H1 (cell line): ENCODE results near the gene CHTF18. TPM values are rescaled to one million over a fixed set of nuclear protein-coding genes. Genes with fewer than 3 reads are reported as not detected.

Experiments
- CTCF ChIA-PET: fragments of 300-600 bp; sonication (Branson Sonifier 250); formaldehyde crosslinking; loops from one replicate; lab custom pipeline; 2021; ENCODE audit not compliant: partially characterized antibody; lab: Charles Lee
- POLR2A ChIA-PET: fragments of 300-600 bp; sonication (Branson Sonifier 250); formaldehyde crosslinking; loops from one replicate; lab custom pipeline; 2021; ENCODE audit warnings: inconsistent platforms; ENCODE audit not compliant: partially characterized antibody; lab: Charles Lee
- DNase-seq, 2 experiments: peaks; one replicate each; pipeline versions ENCODE4 v3.0.0 to v3.0.0-alpha.2; 2010 to 2022; ENCODE audit warnings: low spot score in 2 of 2, low read depth in 1 of 2, mixed read lengths in 1 of 2
- FAIRE-seq: peaks from 2 replicates; lab custom pipeline; 2011; peaks lifted over from hg19 to GRCh38; lab: Jason Lieb, UNC
- H2AFZ ChIP-seq: 2 replicates; pipeline ENCODE4 v1.8.1; 2012; ENCODE audit warnings: low read length, inconsistent platforms
- H2AK5ac ChIP-seq: 2 replicates; pipeline ENCODE4 v1.6.1; 2013; ENCODE audit warnings: low read depth, low read length
- H2BK120ac ChIP-seq: replicated peaks from 2 replicates; pipeline ENCODE3; 2013; ENCODE audit warnings: low read depth, low read length, inconsistent platforms
- H2BK12ac ChIP-seq: 2 replicates; pipeline ENCODE4 v1.6.1; 2013; ENCODE audit warnings: low read depth, low read length
- H2BK15ac ChIP-seq: 2 replicates; pipeline ENCODE4 v1.6.1; 2013; ENCODE audit warnings: low read length
- H2BK20ac ChIP-seq: 2 replicates; pipeline ENCODE4 v1.6.1; 2013; ENCODE audit warnings: low read length
- H2BK5ac ChIP-seq: 2 replicates; pipeline ENCODE4 v1.6.1; 2013; ENCODE audit warnings: low read depth, low read length
- H3K14ac ChIP-seq: 2 replicates; pipeline ENCODE4 v1.6.1; 2013; ENCODE audit warnings: inconsistent platforms; ENCODE audit not compliant: insufficient read length
- H3K18ac ChIP-seq: 2 replicates; pipeline ENCODE4 v1.6.1; 2013; ENCODE audit warnings: low read length; ENCODE audit errors: extremely low read depth
- H3K23ac ChIP-seq: 2 replicates; pipeline ENCODE4 v1.6.1; 2013; ENCODE audit warnings: inconsistent platforms; ENCODE audit not compliant: insufficient read length
- H3K23me2 ChIP-seq: 2 replicates; pipeline ENCODE4 v1.6.1; 2013; ENCODE audit warnings: low read depth, low read length
- H3K27ac ChIP-seq: 2 replicates; pipeline ENCODE4 v1.6.1; 2011; ENCODE audit warnings: low read depth, low read length, inconsistent platforms
- H3K27me3 ChIP-seq, 4 experiments: replicated peaks in 1 of 4; 1 replicate in 1 of 4; 2 replicates in 3 of 4; pipeline versions ENCODE4 v1.6.1 to v1.8.1; 2011 to 2013; ENCODE audit warnings: low read length in 3 of 4, mild to moderate bottlenecking in 3 of 4, inconsistent platforms in 2 of 4, mixed read lengths in 2 of 4, moderate library complexity in 1 of 4; ENCODE audit not compliant: control insufficient read depth in 3 of 4, insufficient read depth in 3 of 4; ENCODE audit errors: extremely low read depth in 1 of 4
- H3K36me3 ChIP-seq, 4 experiments: 2 replicates each; pipeline versions ENCODE4 v1.6.1 to v1.8.1; 2011 to 2013; ENCODE audit warnings: mild to moderate bottlenecking in 4 of 4, low read length in 3 of 4, moderate library complexity in 2 of 4, control low read depth in 1 of 4, inconsistent platforms in 1 of 4; ENCODE audit not compliant: insufficient read depth in 4 of 4, control insufficient read depth in 2 of 4
- H3K4ac ChIP-seq: replicated peaks from 2 replicates; pipeline ENCODE3; 2013; ENCODE audit warnings: low read length, low read depth, mixed read lengths, inconsistent platforms; ENCODE audit not compliant: insufficient read length
- H3K4me1 ChIP-seq, 4 experiments: replicated peaks in 1 of 4; 1 replicate in 1 of 4; 2 replicates in 3 of 4; pipeline versions ENCODE4 v1.6.1 to v1.8.1; 2011 to 2013; ENCODE audit warnings: low read length in 3 of 4, inconsistent platforms in 2 of 4, mixed read lengths in 1 of 4; ENCODE audit not compliant: insufficient read depth in 4 of 4, control insufficient read depth in 3 of 4
- H3K4me2 ChIP-seq, 2 experiments: 2 replicates each; pipeline versions ENCODE4 v1.6.1 to v1.8.1; 2011 to 2013; ENCODE audit warnings: low read depth in 2 of 2, low read length in 2 of 2, control low read depth in 1 of 2, inconsistent platforms in 1 of 2, mild to moderate bottlenecking in 1 of 2; ENCODE audit not compliant: insufficient read depth in 1 of 2
- H3K4me3 ChIP-seq, 4 experiments: fragments of 200-600, 300-600 bp in 1 of 4; sonication (generic), shearing (Covaris generic), sonication (Bioruptor Twin) in 1 of 4; 2 replicates each; pipeline versions ENCODE4 v1.5.1 to v1.8.1; 2011 to 2016; ENCODE audit warnings: low read length in 4 of 4, low read depth in 3 of 4, control low read depth in 2 of 4, inconsistent platforms in 2 of 4, mild to moderate bottlenecking in 2 of 4, mixed read lengths in 1 of 4, moderate library complexity in 1 of 4; ENCODE audit not compliant: insufficient read depth in 2 of 4; ENCODE audit errors: extremely low read depth in 1 of 4
- H3K56ac ChIP-seq: replicated peaks from 2 replicates; pipeline ENCODE3; 2013; ENCODE audit warnings: low read depth, mild to moderate bottlenecking, mixed read lengths, low read length, inconsistent platforms; ENCODE audit not compliant: insufficient read length
- H3K79me1 ChIP-seq: 2 replicates; pipeline ENCODE4 v1.6.1; 2013; ENCODE audit warnings: low read depth, low read length, control low read depth
- H3K79me2 ChIP-seq, 2 experiments: 2 replicates each; pipeline versions ENCODE4 v1.6.1 to v1.8.1; 2012 to 2013; ENCODE audit warnings: low read length in 2 of 2, mild to moderate bottlenecking in 2 of 2, inconsistent platforms in 1 of 2; ENCODE audit not compliant: insufficient read depth in 2 of 2, control insufficient read depth in 1 of 2
- H3K9ac ChIP-seq, 4 experiments: replicated peaks in 1 of 4; 1 replicate in 1 of 4; 2 replicates in 3 of 4; pipeline versions ENCODE4 v1.6.1 to v1.8.1; 2011 to 2013; ENCODE audit warnings: low read depth in 3 of 4, low read length in 3 of 4, control low read depth in 2 of 4, mild to moderate bottlenecking in 2 of 4, moderate library complexity in 2 of 4, inconsistent platforms in 1 of 4; ENCODE audit errors: extremely low read depth in 1 of 4
- H3K9me3 ChIP-seq, 2 experiments: 2 replicates each; pipeline versions ENCODE4 v1.6.1 to v1.8.1; 2012 to 2013; ENCODE audit warnings: mild to moderate bottlenecking in 2 of 2, moderate library complexity in 2 of 2, control low read depth in 1 of 2, inconsistent platforms in 1 of 2, low read depth in 1 of 2, low read length in 1 of 2, mixed read lengths in 1 of 2; ENCODE audit not compliant: insufficient read depth in 2 of 2
- H4K20me1 ChIP-seq, 2 experiments: replicated peaks in 1 of 2; 2 replicates each; pipeline versions ENCODE3 to v1.8.1; 2011 to 2013; ENCODE audit warnings: inconsistent platforms in 2 of 2, low read length in 2 of 2, mild to moderate bottlenecking in 1 of 2; ENCODE audit not compliant: insufficient read depth in 2 of 2, control insufficient read depth in 1 of 2
- H4K5ac ChIP-seq: 2 replicates; pipeline ENCODE4 v1.6.1; 2013; ENCODE audit warnings: low read length, low read depth, mixed read lengths, inconsistent platforms; ENCODE audit not compliant: insufficient read length
- H4K8ac ChIP-seq: 2 replicates; pipeline ENCODE4 v1.8.0; 2013; ENCODE audit warnings: mild to moderate bottlenecking, moderate library complexity, low read length, inconsistent platforms; ENCODE audit not compliant: insufficient read depth; ENCODE audit errors: extremely low read depth
- H4K91ac ChIP-seq: replicated peaks from 2 replicates; pipeline ENCODE3; 2013; ENCODE audit warnings: low read length, mixed read lengths, inconsistent platforms; ENCODE audit not compliant: insufficient read length
- ASH2L ChIP-seq: fragments of 200-600, 300-600 bp; sonication (generic); IDR thresholded peaks from one replicate; pipeline ENCODE4 v1.7.1; 2017; ENCODE audit warnings: low read length
- WGBS, 2 experiments: shearing (Covaris generic) in 1 of 2; methylation state at CpG; one replicate each; pipeline versions ENCODE4 v1.1.6 to v1.1.7; 2013 to 2015; ENCODE audit warnings: low lambda C conversion rate in 2 of 2, mixed read lengths in 2 of 2, inconsistent platforms in 1 of 2, low coverage in 1 of 2, missing lambda C conversion rate in 1 of 2; ENCODE audit not compliant: insufficient replicate concordance in 2 of 2, insufficient coverage in 1 of 2, insufficient read length in 1 of 2; ENCODE audit errors: extremely low coverage in 1 of 2, missing lambda C conversion rate in 1 of 2; 5-methylcytosine and 5-hydroxymethylcytosine counted together
- polyA plus RNA-seq, 7 experiments: library from polyadenylated mRNA; depleted of rRNA in 3 of 7; stranded (reverse) in 5 of 7; unstranded in 2 of 7; fragments of >200 nt in 5 of 7; fragments of 200-250 nt in 2 of 7; gene quantifications; 1 replicate in 5 of 7; 2 replicates in 1 of 7; 4 replicates in 1 of 7; pipeline versions ENCODE4 v1.2.1 to v1.2.3, GENCODE V29; 2011 to 2013; ENCODE audit warnings: missing spikeins in 2 of 7, mixed read lengths in 2 of 7
- total RNA-seq: library from RNA; stranded (reverse); fragmentation: NEBNext Ultra II Directional; extraction: Animal tissue kit (Norgen Biotek cat#: 25700); gene quantifications from 2 replicates; pipeline ENCODE4 v1.2.1, GENCODE V29; 2021

Gene CHTF18
- total and polyA plus RNA-seq, 2 of the 8 experiments (the other 6 are each of a cell fraction or from before 2014, with no cell fraction given), result 75.3 to 104 TPM

- H2AK5ac ChIP-seq, result no peak overlapping the region
- no peak for FAIRE-seq
- no peaks in the 10 kb centered on the region; a peak in 1 of 7 replicates for H3K27me3 ChIP-seq
- no peak for TF ChIP-seq ASH2L
- no peak overlapping the region for H2AFZ ChIP-seq
- H2BK15ac ChIP-seq, result 0 out of 2 replicates have a peak overlapping the region, but pooled peaks have one; percentile 29
- H3K18ac ChIP-seq, result no peak overlapping the region
- H3K9ac ChIP-seq, result no peak overlapping the region
- no peak overlapping the region for H3K14ac ChIP-seq
- no peaks in the 10 kb centered on the region; the same call in 1 of the 2 replicates for H3K23me2 ChIP-seq
- no peak overlapping the region for H4K91ac ChIP-seq
- ChIA-PET CTCF (interaction anchor here (1.0 to 6.0 kb wide), 5 partner anchors 12 to 62 kb away, joined by 3 to 35 read pairs (median 8); no protein-coding TSS in a partner anchor), POLR2A (interaction anchor here (1.2 to 2.0 kb wide), 3 partner anchors 27 to 56 kb away, joined by 4 to 8 read pairs (median 4); no protein-coding TSS in a partner anchor)
- no peak overlapping the region for H4K5ac ChIP-seq
- H3K23ac ChIP-seq, result no peak overlapping the region
- H3K27ac ChIP-seq, result no peak overlapping the region
- H3K79me2 ChIP-seq, result no peaks in the 10 kb centered on the region
- no peak overlapping the region for H3K56ac ChIP-seq
- no peaks in the 10 kb centered on the region for H3K9me3 ChIP-seq
- H3K79me1 ChIP-seq, result no peaks in the 10 kb centered on the region
- no peak overlapping the region; the same call in 1 of the 2 replicates for H2BK5ac ChIP-seq
- no peak for DNase-seq
- H3K36me3 ChIP-seq, result no peaks in the 10 kb centered on the region
- no peak overlapping the region for H3K4me3 ChIP-seq
- no peak overlapping the region for H3K4ac ChIP-seq
- peaks cover 0 to 8% (median 6%) of the 10 kb centered on the region in 4 experiments; a peak in 5 of 7 replicates for H3K4me1 ChIP-seq
- 97% methylated on average over 17 of the region's 18 CpGs; no CpG with 5 or more reads in 1 of the 2 experiments for WGBS, 2 experiments
- peak overlapping the region; percentile 68; the same call in 1 of the 2 replicates for H2BK12ac ChIP-seq
- no peak overlapping the region for H2BK20ac ChIP-seq
- no peak overlapping the region for H3K4me2 ChIP-seq
- H4K20me1 ChIP-seq, result no peaks in the 10 kb centered on the region
- H2BK120ac ChIP-seq, result no peak overlapping the region
- no peak overlapping the region for H4K8ac ChIP-seq
Measured at GRCh38 chr16:772959-773358, 15.5 kb upstream of the CHTF18 start.
